GM19099 (cell line): ENCODE data around the gene C19orf47.

Experiments
- POLR2A ChIP-seq: IDR thresholded peaks from 3 replicates; pipeline ENCODE4 v1.6.1; 2011; ENCODE audit warnings: low read depth; ENCODE audit not compliant: insufficient read length; ENCODE audit errors: extremely low read depth

C19orf47 gene

DNA sequence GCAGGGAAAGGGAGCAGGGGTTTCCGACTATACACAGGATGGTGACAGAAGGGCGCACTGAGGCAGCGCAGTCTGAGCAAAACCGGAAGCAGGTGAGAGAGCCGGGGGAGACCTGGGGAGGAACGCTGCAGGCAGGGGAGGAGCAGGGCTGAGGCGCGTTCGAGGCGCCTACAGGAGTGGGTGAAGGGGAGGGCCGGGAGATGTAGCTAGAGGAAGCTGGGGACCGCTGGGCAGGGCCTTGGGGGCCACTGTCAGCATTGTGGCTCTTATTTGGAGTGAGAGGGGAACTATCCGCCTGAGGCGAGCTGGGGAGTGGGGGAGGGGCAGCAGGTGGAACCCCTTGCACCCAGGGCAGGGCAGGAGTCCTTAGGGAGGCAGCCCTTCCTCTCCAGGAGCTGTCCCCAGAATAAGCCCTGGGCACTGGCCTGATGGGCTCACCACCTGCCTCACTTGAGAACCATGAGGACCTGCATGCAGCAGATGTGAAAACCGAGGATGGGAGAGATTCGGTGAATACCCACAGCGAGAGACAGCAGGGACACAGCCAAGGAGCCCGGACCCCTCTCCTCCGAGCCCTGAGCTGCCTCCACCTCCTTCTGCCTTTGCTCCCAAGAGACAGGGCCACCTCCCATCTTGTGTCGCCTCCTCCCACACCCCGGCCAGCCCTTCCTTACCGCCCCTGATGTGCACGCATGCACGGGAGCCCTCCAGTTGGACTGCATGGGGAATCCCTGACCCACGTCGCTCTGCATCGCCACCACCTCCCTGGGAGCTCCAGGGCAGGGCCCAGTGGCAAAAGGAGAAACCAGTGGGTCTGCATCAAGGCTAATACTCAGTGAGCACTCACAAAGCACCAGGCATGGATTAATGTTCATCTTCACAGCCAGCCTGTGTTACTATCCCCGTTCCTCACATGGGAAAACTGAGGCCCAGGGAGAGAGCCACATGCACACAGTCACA, 73.3 kb downstream of the C19orf47 start:
- no peak for TF ChIP-seq POLR2A

GRCh38 chr19:40273469-40274360, 74.5 kb downstream of the C19orf47 start:
- TF ChIP-seq POLR2A, result no peak

DNA sequence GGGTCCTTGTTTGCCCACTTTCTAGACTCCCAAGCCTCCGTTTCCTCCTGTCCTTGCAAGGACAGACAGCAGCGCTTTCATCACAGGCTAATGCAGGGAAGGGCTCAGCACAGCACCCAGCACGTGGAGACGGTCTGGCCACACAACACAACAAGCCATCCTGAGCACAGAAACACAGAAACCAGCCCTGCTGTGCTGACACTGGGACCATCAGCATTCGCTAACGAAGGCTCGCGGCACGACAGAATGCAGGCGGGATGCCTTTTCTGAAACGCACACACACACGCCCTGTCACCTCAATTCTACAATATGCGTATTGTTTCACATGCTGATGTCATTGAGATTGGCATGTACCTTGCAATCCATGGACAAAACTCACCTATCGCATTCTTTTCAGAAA, 75.9 kb downstream of the C19orf47 start:
- no peak for TF ChIP-seq POLR2A

DNA sequence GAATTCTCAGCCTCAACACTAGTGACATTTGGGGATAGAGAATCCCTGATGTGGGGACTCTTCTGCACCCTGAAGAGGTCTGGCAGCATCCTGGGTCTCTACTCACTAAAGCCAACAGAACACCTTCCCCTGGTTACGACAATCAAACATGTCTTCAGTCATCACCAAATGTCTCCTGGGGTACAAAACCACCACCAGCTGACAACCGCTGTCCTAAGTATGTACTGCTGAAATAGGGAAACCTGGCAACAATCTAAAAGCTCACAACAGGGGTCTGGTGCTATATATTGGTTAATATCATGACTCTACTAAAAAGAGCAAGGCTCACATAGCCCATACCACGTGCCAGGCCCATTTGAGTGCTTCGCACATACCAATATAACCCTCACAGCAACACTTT, 76.5 kb downstream of the C19orf47 start:
- no peak for TF ChIP-seq POLR2A

- TF ChIP-seq POLR2A, result no peak
Observed at GRCh38 chr19:40270362-40271089, 77.7 kb downstream of the C19orf47 start.
